ENCODE results near the gene TNFSF9. TPM values are rescaled to one million over a fixed set of nuclear protein-coding genes. Genes with fewer than 3 reads are reported as not detected.
"Not testable (repeated sequence)": the region's sequence is repeated elsewhere in the genome, so short reads cannot be mapped to it uniquely, and the experiment has no call there.

Gene TNFSF9
- total RNA-seq, 1 donor from 2014 or later: 6.9 TPM

- Mint-ChIP-seq H3K4me1 (ENCODE audit: low read depth) (peaks cover 3% of the 10 kb centered on the region), H3K36me3 (ENCODE audit: low read depth) (no peaks in the 10 kb centered on the region), H3K27ac (no peak overlapping the region), H3K4me3 (ENCODE audit: low read depth) (no peak overlapping the region), H3K27me3 (ENCODE audit: low read depth) (peaks cover 19% of the 10 kb centered on the region), H3K9me3 (peaks cover 6% of the 10 kb centered on the region)
- intact Hi-C loops (cut with micrococcal nuclease): no loop called here
- DNase-seq (ENCODE audit: low spot score): no peak
These were observed 42.5 kb downstream of the TNFSF9 start for GRCh38 chr19:6573350-6573749.

DNA sequence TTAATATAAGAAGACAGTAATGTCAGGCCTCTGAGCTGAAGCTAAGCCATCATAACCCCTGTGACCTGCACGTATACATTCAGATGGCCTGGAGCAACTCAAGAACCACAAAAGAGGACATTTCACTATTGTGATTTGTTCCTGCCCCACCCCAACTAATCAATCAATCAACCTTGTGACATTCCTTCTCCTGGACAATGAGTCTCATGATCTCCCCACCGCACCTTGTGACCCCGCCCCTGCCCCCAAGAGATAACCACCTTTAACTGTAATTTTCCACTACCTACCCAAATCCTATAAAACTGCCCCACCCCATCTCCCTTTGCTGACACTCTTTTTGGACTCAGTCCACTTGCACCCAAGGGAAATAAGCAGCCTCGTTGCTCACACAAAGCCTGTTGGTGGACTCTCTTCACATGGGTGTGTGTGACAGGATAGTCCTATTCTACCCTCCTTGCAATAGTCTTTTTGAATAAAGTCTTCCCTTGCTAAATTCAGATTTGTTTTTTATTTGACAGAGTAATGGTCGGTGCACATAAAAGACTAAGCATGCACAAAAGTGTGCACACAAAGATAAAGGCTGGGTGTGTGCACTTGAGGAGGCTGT, 46.1 kb downstream of the TNFSF9 start:
- H3K4me1 Mint-ChIP-seq (ENCODE audit: low read depth): peaks cover 9% of the 10 kb centered on the region

DNA sequence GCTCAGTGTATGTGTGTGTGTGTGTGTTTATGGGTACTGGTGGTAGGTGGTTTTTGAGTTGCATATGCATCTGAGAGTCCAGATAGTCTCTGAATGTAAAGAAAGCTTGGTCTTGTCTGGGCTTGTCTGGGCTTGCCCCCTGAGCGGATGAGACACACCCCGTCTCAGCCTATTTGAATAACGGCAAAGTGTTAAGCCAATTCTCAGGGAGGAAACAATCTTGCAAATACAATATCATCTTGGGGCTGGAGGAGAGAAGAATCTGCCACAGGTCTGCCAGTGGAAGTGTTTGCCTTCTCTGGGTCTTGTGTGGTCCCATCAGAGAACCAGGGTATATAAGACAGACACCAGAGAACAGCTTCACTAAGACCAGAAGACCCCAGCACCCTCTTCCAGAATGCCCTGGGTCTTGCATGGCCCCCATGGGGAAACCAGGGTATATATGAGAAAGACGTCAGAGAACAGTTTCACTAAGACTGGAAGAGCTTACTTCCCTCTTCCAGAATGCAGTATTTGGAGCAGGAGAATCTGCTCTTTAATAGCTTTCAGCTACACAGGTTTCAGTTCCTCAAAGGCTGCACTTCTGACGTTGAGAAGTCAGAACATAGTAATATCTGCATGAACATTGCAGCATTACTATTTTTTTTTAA, 46.8 kb downstream of the TNFSF9 start:
- Mint-ChIP-seq H3K27ac (no peak overlapping the region), H3K4me1 (ENCODE audit: low read depth) (peaks cover 9% of the 10 kb centered on the region), H3K36me3 (ENCODE audit: low read depth) (peaks cover 11% of the 10 kb centered on the region), H3K27me3 (ENCODE audit: low read depth) (no peaks in the 10 kb centered on the region), H3K9me3 (no peaks in the 10 kb centered on the region), H3K4me3 (ENCODE audit: low read depth) (no peak overlapping the region)
- no peak for DNase-seq (ENCODE audit: low spot score)
- intact Hi-C loops (cut with micrococcal nuclease): no loop called here

More for the DNA sequence above, 46.1 kb downstream of the TNFSF9 start:
- intact Hi-C loops (cut with micrococcal nuclease): no loop called here
- DNase-seq (ENCODE audit: low spot score): no peak
- Mint-ChIP-seq H3K27ac (no peak overlapping the region), H3K4me3 (ENCODE audit: low read depth) (no peak overlapping the region), H3K9me3 (no peaks in the 10 kb centered on the region), H3K36me3 (ENCODE audit: low read depth) (peaks cover 8% of the 10 kb centered on the region), H3K27me3 (ENCODE audit: low read depth) (peaks cover 2% of the 10 kb centered on the region)

DNA sequence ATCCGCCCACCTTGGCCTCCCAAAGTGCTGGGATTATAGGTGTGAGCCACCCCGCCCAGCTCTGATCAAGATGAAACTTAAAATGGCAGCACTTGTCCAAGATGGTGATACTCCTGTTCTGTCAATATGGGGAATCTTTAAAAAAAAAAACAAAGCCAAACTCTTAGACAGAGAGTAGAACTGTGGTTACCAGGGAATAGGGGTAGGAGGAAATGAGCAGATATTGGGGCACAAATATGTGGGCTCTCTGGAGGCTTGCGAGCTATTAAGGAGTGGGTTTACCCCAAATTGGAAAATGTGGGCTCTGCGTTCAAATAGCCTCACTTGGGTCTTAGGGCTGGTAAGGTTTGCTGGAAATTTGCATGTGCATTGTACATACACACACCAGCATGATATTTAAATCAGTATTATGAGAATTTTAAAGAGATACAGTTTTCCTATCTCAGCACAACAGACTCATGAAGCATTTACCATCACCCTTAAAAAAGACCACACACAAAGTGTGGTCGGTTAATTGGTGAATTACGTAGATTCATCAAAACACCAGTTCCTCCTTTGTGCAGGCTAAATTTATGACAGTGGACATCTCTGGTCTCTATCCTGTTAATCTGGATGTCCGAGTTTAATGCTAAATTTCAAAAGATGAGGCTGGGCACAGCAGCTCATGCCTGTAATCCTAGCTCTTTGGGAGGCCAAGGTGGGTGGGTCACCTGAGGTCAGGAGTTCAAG, 48.8 kb downstream of the TNFSF9 start:
- no peak for DNase-seq (ENCODE audit: low spot score)
- Mint-ChIP-seq H3K4me3 (ENCODE audit: low read depth) (no peak overlapping the region), H3K9me3 (no peaks in the 10 kb centered on the region), H3K36me3 (ENCODE audit: low read depth) (peaks cover 20% of the 10 kb centered on the region), H3K27me3 (ENCODE audit: low read depth) (no peaks in the 10 kb centered on the region), H3K4me1 (ENCODE audit: low read depth) (peaks cover 9% of the 10 kb centered on the region), H3K27ac (no peak overlapping the region)
- intact Hi-C loops (cut with micrococcal nuclease): loop anchor here (1.0 kb wide), 1 partner anchor 8 kb away; no protein-coding TSS in a partner anchor

GRCh38 chr19:6580313-6580712, 49.5 kb downstream of the TNFSF9 start:
- H3K36me3 Mint-ChIP-seq (ENCODE audit: low read depth): peaks cover 25% of the 10 kb centered on the region
- DNase-seq (ENCODE audit: low spot score): no peak
- H3K4me1 Mint-ChIP-seq (ENCODE audit: low read depth): peaks cover 9% of the 10 kb centered on the region
- H3K4me3 Mint-ChIP-seq (ENCODE audit: low read depth): no peak overlapping the region
- H3K9me3 Mint-ChIP-seq: no peaks in the 10 kb centered on the region
- H3K27me3 Mint-ChIP-seq (ENCODE audit: low read depth): no peaks in the 10 kb centered on the region
- intact Hi-C loops (cut with micrococcal nuclease): no loop called here
- H3K27ac Mint-ChIP-seq: no peak overlapping the region

DNA sequence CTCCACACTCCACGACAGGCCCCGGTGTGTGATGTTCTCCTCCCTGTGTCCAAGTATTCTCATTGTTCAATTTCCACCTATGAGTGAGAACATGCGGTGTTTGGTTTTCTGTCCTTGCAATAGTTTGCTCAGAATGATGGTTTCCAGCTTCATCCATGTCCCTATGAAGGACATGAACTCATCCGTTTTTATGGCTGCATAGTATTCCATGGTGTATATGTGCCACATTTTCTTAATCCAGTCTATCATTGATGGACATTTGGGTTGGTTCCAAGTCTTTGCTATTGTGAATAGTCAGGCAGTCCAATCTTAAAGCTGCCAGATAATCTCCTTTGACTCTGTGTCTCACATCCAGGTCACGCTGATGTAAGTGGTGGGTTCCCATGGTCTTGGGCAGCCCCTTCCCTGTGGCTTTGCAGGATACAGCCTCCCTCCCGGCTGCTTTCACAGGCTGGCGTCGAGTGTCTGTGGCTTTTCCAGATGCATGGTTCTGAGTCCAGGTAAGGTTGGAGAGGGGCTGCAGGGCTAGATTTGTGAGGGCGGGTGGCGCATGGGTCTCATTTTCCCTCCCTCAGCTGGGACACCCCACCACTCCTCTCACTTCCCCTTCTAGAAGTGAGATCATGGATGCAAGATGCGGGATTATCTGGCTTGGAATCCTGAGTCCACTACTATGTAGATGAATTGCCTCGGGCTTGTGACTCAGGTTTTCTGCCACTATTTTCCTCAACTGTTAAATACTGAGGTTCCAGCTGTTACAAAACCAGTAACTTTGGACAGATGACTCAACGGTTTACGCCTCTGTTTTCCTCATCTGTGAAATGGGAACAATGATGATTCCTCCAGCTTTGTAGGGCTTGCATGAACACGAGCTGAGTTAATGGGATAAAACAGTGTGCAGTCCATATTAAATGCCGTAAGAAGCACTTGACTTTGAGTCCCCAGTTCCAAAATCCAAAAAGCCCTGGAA, 52.0 kb downstream of the TNFSF9 start:
- DNase-seq (ENCODE audit: low spot score); H3K27me3 Mint-ChIP-seq (ENCODE audit: low read depth); H3K27ac Mint-ChIP-seq; H3K9me3 Mint-ChIP-seq; H3K4me3 Mint-ChIP-seq (ENCODE audit: low read depth); intact Hi-C loops (cut with micrococcal nuclease): not testable (repeated sequence)
- Mint-ChIP-seq H3K36me3 (ENCODE audit: low read depth) (peaks cover 43% of the 10 kb centered on the region), H3K4me1 (ENCODE audit: low read depth) (peaks cover 22% of the 10 kb centered on the region)

Other genes starting within 250 kb of the TNFSF9 start
- gene ACER1, start 197.4 kb upstream of the TNFSF9 start, total RNA-seq: 0.11 TPM in 2 replicates
- 175 and 183 TPM in 2 replicates for gene CLPP, start 169.5 kb upstream of the TNFSF9 start, total RNA-seq
- 33.0 and 35.9 TPM in 2 replicates for gene ALKBH7, start 158.2 kb upstream of the TNFSF9 start, total RNA-seq
- gene PSPN, start 155.1 kb upstream of the TNFSF9 start, total RNA-seq: 1.6 and 1.9 TPM in 2 replicates
- gene GTF2F1, start 137.9 kb upstream of the TNFSF9 start, total RNA-seq: 59.6 and 60.1 TPM in 2 replicates
- 405 and 413 TPM in 2 replicates for gene KHSRP, start 106.2 kb upstream of the TNFSF9 start, total RNA-seq
- gene SLC25A41, start 97.3 kb upstream of the TNFSF9 start, total RNA-seq: 0.30 and 0.32 TPM in 2 replicates
- 20.1 and 27.3 TPM in 2 replicates for gene SLC25A23, start 71.2 kb upstream of the TNFSF9 start, total RNA-seq
- gene CRB3, start 66.8 kb upstream of the TNFSF9 start, total RNA-seq: 0.46 TPM in 1 of 2 replicates, not detected in the other
- gene DENND1C, start 49.2 kb upstream of the TNFSF9 start, total RNA-seq: 64.3 and 70.0 TPM in 2 replicates
- 7.9 and 11.3 TPM in 2 replicates for gene TUBB4A, start 28.7 kb upstream of the TNFSF9 start, total RNA-seq
- gene CD70, start 60.1 kb downstream of the TNFSF9 start, total RNA-seq: 85.5 and 88.7 TPM in 2 replicates
- 99.5 and 102 TPM in 2 replicates for gene TNFSF14, start 139.1 kb downstream of the TNFSF9 start, total RNA-seq
- gene C3, start 189.6 kb downstream of the TNFSF9 start, total RNA-seq: 4.4 and 6.3 TPM in 2 replicates
- 90.4 and 95.4 TPM in 2 replicates for gene GPR108, start 206.6 kb downstream of the TNFSF9 start, total RNA-seq
- gene TRIP10, start 208.7 kb downstream of the TNFSF9 start, total RNA-seq: 55.2 and 64.7 TPM in 2 replicates
- 7.7 and 8.7 TPM in 2 replicates for gene SH2D3A, start 236.4 kb downstream of the TNFSF9 start, total RNA-seq
- 68.9 and 69.7 TPM in 2 replicates for gene VAV1, start 241.7 kb downstream of the TNFSF9 start, total RNA-seq

All from activated T-helper 2 cell treated with anti-CD3 and anti-CD28 coated beads, Interferon-gamma antibody, Interleukin-2, Interleukin-4, amounts not matched to agents 10 μg/mL and 5 μg/mL and 100 μg/mL, durations not matched to agents 14 hours and 24 hours and 36 hours (primary cell).